AG08396 (cell line): ENCODE data around the gene ANKRD44.
"Not testable (repeated sequence)": the region's sequence is repeated elsewhere in the genome, so short reads cannot be mapped to it uniquely, and the experiment has no call there.

Source experiments
- DNase-seq: peaks from one replicate; pipeline ENCODE4 v3.0.0; 2012; ENCODE audit warnings: low spot score, mixed read lengths

The ANKRD44 gene

DNA sequence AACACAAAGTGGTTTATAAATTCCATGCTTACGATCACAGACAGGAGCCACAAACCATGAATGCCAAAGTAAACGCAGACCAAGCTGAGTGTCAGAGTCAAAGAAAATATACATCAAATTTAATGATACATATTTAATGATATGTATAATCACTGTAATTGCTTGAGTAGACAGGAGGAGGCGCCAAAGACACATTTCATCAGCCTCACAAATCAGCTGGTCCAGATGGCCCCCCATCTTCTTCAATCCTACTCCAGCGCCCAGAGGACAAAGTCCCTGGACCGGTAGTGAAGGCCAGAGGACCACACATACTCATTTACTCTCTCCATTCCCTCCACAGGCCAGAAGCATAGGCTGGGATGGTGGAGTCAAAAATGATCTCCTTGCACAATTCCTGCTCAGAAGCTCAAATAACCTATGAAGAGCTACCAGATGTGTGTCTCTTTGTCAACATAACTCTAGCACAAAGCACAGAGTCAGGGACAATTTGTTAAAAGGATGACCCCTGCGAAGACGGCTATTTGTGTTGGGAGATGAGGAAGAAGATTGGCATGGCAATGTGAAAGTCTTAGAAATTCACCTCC, 234.7 kb downstream of the ANKRD44 start:
- no peak for DNase-seq

DNA sequence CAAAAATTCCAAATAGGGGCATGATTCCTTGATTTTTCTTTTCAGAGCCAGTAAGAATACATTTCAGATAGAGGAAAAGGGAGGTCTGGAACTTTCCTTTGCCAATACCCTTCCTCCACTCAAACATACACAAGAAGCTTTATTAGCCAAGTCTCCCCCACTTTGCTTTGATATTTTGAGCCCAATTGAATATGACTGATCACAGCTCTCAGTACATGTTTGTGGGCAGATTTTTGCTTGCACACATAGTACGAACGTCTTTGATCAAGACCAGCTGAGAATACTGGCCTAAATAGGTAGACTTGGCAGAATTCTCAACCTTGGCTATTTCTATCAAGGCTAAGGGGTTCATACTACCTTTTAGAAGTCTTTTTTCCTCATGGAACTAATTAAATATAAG, 235.3 kb downstream of the ANKRD44 start:
- DNase-seq = no peak

DNA sequence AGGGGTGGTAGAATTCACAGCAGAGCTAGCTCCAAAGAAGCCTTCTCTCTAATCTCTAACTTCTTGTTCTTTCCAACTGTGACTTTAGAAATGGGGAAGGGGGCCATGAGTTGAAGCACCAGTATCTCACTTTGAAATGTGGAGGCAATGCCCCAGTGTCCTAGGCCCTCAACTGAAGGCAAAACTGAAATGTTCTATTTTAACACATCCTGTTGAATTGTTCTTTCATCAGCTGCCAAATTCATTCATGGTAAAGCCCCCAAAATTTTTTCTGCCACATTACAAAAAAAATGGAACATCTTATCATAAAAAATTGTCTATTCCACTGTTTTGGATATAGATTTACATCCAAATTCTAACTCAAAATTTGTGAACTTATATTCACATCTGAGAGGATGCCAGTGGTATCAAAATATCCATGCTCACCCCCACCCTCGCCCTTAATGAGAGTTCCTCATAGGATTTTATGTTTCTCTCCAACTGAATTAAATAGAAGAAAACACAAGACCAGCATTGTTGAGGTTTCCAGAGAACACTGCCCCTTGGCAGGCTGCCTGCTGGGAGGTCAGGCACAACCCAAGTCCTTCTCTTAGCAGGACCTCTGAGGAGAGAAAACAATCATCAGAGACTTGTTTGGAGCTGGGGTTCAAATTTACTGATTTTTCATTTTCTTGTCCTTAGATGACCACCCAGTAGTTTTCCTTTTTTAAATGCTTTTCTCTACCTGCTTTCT, 236.7 kb downstream of the ANKRD44 start:
- no peak for DNase-seq

- no peak for DNase-seq
Measured at GRCh38 chr2:197073270-197073669, 237.3 kb downstream of the ANKRD44 start.

DNA sequence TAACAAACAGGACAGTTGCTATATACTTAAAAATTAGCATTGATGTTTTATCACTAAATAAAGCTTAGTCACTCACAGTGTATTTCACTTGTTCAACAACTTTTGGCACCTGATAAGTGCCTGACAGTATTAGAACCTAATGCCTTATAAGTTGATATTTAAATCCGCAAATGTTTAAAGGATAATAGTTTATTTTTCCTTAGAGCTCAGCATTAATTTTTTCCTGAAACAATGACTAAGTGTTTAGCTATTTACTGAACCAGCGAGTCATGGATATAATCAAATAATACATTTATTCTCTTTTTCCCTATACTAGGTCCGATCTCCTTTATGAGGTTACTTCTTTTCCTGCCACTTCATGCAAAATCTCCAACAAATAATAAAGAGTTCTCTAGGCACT, 238.0 kb downstream of the ANKRD44 start:
- DNase-seq = no peak

DNA sequence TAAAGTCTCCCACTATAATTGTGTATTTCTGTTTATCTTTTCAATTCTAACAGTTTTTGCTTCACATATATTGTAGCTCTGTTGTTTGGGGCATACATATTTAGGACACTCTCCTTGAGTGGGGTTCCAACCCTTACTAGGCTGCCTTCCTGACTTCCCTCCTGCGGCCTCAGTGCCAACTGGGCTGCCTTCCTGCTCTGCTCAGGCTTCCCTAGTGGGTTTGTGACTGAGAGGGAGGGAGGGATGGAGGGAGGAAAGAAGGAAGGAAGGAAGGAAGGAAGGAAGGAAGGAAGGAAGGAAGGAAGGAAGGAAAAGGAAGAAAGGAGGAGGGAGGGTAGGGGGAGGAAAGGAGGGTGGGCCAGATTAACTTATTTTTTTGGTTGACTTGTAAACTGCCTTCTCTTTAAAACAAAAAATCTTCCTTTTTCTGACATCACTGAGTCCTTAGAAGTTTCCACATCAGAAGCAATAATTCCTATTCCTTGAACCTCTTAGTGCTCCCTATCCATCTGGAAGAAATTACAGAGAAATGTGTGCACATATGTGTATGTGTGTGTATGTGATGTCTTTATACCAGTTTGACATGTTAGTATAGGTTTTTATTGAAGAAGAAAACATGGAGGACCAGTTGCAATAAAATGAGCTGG, 238.7 kb downstream of the ANKRD44 start:
- DNase-seq = no peak

GRCh38 chr2:197071213-197071612, 239.4 kb downstream of the ANKRD44 start:
- DNase-seq = no peak

DNA sequence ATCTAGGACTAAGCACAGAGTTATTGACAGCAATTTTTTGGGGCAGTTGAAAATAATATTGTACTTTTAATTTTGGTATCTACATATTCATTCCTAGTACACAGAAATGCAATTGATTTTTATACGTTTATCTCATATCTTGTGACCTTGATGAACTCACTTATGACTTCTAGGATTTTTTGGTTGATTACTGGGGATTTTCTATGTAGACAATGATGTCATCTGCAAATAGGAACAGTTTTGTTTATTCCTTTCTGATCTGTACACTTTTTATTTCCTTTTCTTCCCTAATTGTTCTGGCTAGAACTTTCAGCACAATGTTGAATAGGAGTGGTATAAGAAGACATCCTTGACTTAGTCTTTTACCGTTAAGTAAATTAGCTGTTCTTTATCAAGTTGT, 240.6 kb downstream of the ANKRD44 start:
- DNase-seq = no peak

DNA sequence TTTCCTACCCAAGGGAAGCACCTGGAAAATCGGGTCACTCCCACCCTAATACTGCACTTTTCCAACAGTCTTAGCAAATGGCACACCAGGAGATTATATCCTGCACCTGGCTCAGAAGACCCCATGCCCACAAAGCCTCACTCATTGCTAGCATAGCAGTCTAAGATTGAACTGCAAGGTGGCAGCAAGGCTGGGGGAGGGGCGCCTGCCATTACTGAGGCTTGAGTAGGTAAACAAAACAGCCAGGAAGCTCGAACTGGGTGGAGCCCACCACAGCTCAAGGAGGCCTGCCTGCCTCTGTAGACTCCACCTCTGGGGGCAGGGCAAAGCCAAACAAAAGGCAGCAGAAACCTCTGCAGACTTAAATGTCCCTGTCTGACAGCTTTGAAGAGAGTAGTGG, 248.0 kb downstream of the ANKRD44 start:
- not testable (repeated sequence) for DNase-seq

DNA sequence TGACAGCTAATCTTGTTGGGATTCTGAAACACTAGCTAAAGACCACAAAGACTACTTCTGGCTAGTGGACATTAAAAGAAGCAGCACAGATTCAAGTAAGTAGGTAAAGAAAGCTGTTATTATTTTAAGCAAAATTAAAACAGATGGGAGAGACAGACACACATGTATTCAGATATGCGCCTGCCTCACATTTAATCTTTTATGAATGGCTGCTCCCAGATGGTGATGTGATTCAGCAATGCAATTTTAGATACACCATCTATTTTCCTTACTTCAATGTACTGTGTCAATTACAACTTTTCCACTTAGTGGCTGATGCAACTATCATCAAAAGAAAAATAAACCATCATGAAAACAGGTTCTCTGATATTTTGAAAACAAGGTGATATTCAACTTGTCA, 251.1 kb downstream of the ANKRD44 start:
- no peak for DNase-seq

DNA sequence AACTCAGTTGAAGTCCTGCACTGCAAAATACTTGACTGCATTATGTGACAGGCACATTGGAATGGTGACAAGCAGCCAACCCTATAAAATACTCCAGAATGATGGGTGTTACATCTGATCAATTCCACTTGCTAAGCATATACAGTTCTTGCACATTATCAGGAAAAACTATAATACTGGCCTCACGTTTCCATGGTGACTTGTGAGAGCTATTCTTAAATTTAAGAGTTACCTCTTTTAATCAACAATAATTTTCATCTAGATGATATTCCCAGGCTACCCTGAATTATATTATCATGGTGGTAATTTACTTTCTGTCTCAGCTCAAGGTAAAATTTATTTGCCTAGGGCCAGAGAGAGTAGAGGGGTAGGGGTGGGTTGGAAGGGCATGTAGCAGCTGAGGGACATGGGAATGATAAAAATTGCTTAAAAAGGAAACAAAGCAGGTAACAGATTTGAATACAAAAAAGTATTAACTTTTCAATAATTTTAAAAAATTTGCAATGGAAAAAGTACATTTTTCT, 251.7 kb downstream of the ANKRD44 start:
- no peak for DNase-seq

- no peak for DNase-seq
Measured at GRCh38 chr2:197057959-197058358, 252.6 kb downstream of the ANKRD44 start.

GRCh38 chr2:197055045-197055444, 255.5 kb downstream of the ANKRD44 start:
- no peak for DNase-seq

GRCh38 chr2:197054437-197054836, 256.1 kb downstream of the ANKRD44 start:
- DNase-seq = no peak

GRCh38 chr2:197052356-197052755, 258.2 kb downstream of the ANKRD44 start:
- no peak for DNase-seq

- DNase-seq = no peak
Measured at GRCh38 chr2:197045115-197045514, 265.5 kb downstream of the ANKRD44 start.

DNA sequence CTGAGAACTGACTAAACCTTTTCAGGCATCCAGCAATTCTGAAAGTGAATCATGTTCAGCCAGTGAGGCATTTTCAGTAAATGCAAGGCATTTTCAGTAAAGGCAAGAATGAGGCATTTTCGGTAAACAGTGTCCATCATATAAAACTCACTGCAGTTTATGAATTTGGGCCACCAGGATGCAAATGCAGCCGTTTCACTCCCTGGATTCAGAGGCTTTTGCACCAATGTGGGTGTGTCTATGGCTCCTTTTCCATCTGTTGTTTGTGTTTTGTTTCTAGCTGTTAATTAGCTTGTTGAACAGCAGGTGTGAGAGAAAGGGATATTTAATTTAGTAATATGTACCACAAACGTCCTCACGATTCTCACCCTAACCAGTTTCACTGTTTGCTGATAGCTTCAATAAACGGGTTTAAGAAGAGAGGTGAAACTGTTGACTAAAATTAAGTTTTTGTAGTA, 267.8 kb downstream of the ANKRD44 start:
- no peak for DNase-seq

DNA sequence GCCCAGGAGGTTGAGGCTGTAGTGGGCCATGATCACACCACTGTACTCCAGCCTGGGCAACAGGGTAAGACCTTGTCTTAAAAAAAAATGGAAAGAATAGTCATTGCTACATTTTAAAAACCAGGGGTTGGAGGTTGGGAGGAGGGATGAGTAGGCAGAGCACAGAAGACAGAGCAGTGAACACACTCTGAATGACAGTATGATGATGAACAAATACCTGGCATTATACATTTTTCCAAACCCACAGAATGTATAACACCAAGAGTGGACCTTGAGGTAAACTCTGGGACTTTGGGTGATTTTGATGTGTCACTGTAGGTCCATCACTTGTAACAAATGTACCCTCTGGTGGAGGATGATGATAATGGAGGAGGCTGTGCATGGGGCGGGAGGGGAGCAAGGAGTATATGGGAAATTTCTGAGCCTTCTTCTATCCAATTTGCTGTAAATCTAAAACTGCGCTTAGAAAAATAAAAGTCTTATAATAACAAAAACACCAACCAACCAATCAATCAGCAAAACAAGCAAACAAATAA, 272.6 kb downstream of the ANKRD44 start:
- DNase-seq = no peak

GRCh38 chr2:197035002-197035401, 275.6 kb downstream of the ANKRD44 start:
- no peak for DNase-seq

DNA sequence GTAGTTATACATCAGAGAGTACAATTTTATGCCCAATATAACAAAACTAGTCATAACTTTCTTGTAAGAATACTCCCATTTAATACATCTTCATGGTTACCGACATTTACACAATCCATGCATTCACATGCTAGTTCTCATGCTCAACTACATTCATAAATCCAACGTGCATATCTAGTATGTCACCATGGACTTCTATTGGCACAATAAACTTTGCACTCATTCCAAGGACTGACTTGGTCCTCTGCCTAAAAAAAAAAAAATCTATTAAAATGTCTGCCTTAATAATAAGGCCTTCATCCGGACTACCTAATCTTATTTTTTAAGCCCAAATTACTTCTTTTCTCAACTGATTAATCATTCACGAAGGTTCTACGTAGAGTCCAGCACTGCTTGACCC, 276.3 kb downstream of the ANKRD44 start:
- DNase-seq = no peak

DNA sequence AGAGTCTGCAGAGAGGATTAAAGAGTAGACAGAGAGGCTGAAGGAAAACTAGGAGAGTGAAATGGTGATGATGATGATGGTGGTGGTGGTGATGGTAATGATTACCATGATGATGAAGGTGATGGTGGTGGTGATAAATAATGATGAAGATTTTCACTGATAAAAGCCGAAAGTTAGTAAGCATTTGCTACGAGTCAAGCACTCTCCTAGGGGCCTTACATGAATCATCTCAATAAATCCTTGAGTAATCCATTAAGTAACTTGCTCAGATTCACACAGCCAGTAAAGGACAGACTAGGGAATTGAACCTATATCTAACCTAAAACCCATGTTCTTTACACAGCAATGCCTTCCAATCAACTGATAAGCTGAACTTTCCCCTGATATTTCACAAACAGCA, 277.4 kb downstream of the ANKRD44 start:
- no peak for DNase-seq

GRCh38 chr2:197031803-197032202, 278.8 kb downstream of the ANKRD44 start:
- no peak for DNase-seq

DNA sequence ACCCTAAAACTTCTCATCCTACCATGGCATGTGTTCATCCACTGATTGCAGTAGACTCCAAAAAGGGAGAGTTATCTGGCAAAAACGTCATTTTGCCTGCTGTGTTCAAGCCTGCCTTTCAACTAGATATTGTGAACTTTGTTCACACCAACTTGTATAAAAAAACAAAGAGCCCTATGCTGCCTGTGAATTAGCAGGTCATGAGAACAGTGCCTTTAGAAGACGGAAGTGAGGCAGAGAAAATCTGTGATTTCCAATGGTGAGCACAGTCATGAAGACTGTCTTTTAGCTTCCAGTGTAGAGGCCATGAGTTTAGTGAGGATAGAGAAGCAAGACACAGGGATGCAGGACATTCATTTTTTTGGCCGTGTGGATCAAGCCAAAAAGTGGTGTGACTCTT, 280.5 kb downstream of the ANKRD44 start:
- DNase-seq = no peak
